Brain microvascular endothelial cell (primary cell): Measurements from ENCODE around the gene OXER1.

ENCODE experiments used
- DNase-seq: peaks from one replicate; pipeline ENCODE4 v3.0.0-alpha.2; 2020
- H3K27ac ChIP-seq: fragments of 250-450 bp; sonication (Bioruptor Pico); 2 replicates; pipeline ENCODE4 v1.5.1; 2020; ENCODE audit warnings: mild to moderate bottlenecking, moderate library complexity
- H3K27me3 ChIP-seq: fragments of 250-450 bp; sonication (Bioruptor Pico); replicated peaks from 2 replicates; pipeline ENCODE4 v1.5.1; 2020; ENCODE audit warnings: mild to moderate bottlenecking
- H3K36me3 ChIP-seq: fragments of 250-450 bp; sonication (Bioruptor Pico); replicated peaks from 2 replicates; pipeline ENCODE4 v1.5.1; 2020; ENCODE audit warnings: mild to moderate bottlenecking
- H3K4me3 ChIP-seq: 2 replicates; pipeline ENCODE4 v1.5.1; 2011; ENCODE audit warnings: low read depth, mild to moderate bottlenecking, control low read depth, low read length, moderate library complexity
- in situ Hi-C: cut with HindIII; loops from 2 replicates; pipeline ENCODE4 v1.10.0; 2017; ENCODE audit warnings: low sequenced_read_pairs, low pct_ligation_motif_present
- TF ChIP-seq, protein P1 (sequence below): IDR thresholded peaks from 2 replicates; pipeline ENCODE4 v1.5.1; 2011; ENCODE audit warnings: low read depth, mild to moderate bottlenecking, moderate library complexity, low read length, control low read depth, inconsistent platforms; ENCODE audit errors: missing control alignments

OXER1 gene

DNA sequence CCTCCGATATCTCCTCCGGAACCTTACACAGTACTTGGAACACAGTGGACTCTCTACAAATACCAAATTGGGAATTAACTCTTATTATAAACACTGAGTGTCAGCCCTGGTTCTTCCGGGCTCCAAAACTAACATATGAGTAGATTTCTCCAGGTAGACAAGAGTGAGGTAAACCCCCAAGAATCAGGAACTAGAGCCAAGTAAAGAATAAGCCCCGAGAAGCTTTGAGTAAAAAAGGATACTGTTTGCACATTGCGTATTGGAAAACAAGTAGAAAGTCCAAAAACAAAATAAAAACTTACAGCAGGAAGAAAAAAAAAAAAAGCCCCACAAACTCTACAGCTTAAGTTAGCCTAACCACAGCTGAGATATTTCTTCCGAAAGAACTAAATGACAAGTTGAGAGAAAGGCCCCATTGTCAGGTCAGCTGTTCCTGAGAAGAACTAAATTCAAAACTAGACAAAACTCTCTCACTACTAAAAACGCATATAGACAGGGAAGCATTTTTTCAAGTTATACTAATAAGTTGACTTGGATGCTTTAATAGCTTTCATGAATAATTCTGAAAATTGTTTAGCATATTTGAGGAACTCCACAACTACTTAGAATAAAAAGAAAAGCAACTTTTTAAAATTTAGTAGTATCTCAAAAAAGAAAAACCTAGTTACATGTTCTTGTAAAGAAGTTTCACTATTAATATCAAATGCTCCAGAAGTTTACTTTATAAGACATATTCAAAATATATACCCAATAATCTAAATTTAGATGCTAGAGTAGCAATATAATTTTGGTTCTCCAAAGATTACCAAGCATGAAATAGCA, 32.7 kb upstream of the OXER1 start:
- H3K27ac ChIP-seq: no peak overlapping the region
- H3K27me3 ChIP-seq: peaks cover 3% of the 10 kb centered on the region
- H3K4me3 ChIP-seq: no peak overlapping the region
- H3K36me3 ChIP-seq: no peaks in the 10 kb centered on the region
- TF ChIP-seq, protein P1, sequence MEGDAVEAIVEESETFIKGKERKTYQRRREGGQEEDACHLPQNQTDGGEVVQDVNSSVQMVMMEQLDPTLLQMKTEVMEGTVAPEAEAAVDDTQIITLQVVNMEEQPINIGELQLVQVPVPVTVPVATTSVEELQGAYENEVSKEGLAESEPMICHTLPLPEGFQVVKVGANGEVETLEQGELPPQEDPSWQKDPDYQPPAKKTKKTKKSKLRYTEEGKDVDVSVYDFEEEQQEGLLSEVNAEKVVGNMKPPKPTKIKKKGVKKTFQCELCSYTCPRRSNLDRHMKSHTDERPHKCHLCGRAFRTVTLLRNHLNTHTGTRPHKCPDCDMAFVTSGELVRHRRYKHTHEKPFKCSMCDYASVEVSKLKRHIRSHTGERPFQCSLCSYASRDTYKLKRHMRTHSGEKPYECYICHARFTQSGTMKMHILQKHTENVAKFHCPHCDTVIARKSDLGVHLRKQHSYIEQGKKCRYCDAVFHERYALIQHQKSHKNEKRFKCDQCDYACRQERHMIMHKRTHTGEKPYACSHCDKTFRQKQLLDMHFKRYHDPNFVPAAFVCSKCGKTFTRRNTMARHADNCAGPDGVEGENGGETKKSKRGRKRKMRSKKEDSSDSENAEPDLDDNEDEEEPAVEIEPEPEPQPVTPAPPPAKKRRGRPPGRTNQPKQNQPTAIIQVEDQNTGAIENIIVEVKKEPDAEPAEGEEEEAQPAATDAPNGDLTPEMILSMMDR: no peak
- no peak for DNase-seq
- in situ Hi-C loops: no loop called here

- Histone ChIP-seq H3K4me3 (no peak overlapping the region), H3K27ac (no peak overlapping the region), H3K36me3 (no peaks in the 10 kb centered on the region), H3K27me3 (peaks cover 3% of the 10 kb centered on the region)
- in situ Hi-C loops: no loop called here
- TF ChIP-seq, protein P1: no peak
- no peak for DNase-seq
These were observed 31.9 kb upstream of the OXER1 start for GRCh38 chr2:42795841-42796301.

GRCh38 chr2:42795275-42795674, 31.3 kb upstream of the OXER1 start:
- no peak overlapping the region for H3K27ac ChIP-seq
- TF ChIP-seq, protein P1: no peak

GRCh38 chr2:42794271-42795046, 30.5 kb upstream of the OXER1 start:
- in situ Hi-C loops: no loop called here
- H3K36me3 ChIP-seq: no peaks in the 10 kb centered on the region

More at GRCh38 chr2:42795275-42795674, 31.3 kb upstream of the OXER1 start:
- Histone ChIP-seq H3K36me3 (no peaks in the 10 kb centered on the region), H3K4me3 (no peak overlapping the region), H3K27me3 (peaks cover 3% of the 10 kb centered on the region)
- in situ Hi-C loops: no loop called here
- no peak for DNase-seq

GRCh38 chr2:42793334-42794270, 29.7 kb upstream of the OXER1 start:
- Histone ChIP-seq H3K27ac (no peak overlapping the region), H3K4me3 (peak overlapping the region; percentile 53), H3K36me3 (no peaks in the 10 kb centered on the region), H3K27me3 (peaks cover 3% of the 10 kb centered on the region)
- in situ Hi-C loops: no loop called here
- peak; percentile 2 for DNase-seq
- TF ChIP-seq, protein P1: no peak

More at GRCh38 chr2:42794271-42795046, 30.5 kb upstream of the OXER1 start:
- peaks cover 3% of the 10 kb centered on the region for H3K27me3 ChIP-seq
- H3K27ac ChIP-seq: no peak overlapping the region
- H3K4me3 ChIP-seq: no peak overlapping the region
- peak; percentile 14 for DNase-seq
- TF ChIP-seq, protein P1: peak; percentile 63
